ENCODE results near the gene APOOL. TPM values are rescaled to one million over a fixed set of nuclear protein-coding genes. Genes with fewer than 3 reads are reported as not detected.

APOOL gene
- total RNA-seq, 3 donors from 2014 or later: 11.1 to 21.2 (median 19.0) TPM

DNA sequence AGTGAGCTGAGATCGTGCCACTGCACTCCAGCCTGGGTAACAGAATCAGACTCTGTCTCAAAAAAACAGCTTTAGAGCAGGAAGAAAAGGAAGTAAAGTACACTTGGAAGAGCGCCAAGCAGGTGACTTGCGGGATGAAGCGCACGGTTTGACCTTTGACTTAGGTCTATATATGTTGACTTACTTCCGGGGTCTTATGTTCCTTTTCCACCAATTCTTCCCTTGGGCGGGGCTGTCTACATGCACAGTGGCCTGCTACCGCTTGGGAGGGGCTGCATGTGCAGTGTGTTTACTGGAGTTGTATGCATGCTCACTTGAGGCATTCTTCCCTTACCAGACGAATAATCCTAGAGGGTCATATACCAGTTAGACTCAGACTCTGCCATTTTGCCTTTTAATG, 108.6 kb downstream of the APOOL start:
- Mint-ChIP-seq H3K9me3 (no peaks in the 10 kb centered on the region), H3K4me3 (no peak overlapping the region), H3K36me3 (ENCODE audit: insufficient read depth) (no peaks in the 10 kb centered on the region), H3K4me1 (ENCODE audit: low read depth) (no peaks in the 10 kb centered on the region), H3K27me3 (ENCODE audit: low read depth) (no peaks in the 10 kb centered on the region)
- no peak for DNase-seq
- ATAC-seq: no peak

DNA sequence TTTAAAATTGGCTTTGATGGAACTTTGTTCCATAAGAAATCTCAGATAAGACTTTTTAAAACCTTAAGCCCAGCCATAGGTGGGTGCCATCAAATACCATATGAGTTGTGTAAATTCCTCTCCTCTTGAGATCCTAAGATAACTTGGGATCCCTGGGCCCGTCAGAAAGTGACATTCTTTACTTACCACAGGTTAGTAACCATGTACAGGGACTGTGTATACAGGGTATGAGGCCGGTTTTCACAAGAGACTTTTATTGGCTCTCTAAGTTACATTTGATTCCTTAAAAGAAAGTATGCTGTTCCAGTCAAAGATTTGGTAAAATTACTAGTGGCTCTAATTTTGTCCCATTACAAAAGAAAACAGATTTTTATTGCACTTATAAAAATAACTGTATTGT, 110.1 kb downstream of the APOOL start:
- Mint-ChIP-seq H3K4me1 (ENCODE audit: low read depth) (no peaks in the 10 kb centered on the region), H3K36me3 (ENCODE audit: insufficient read depth) (no peaks in the 10 kb centered on the region), H3K27me3 (ENCODE audit: low read depth) (no peaks in the 10 kb centered on the region), H3K4me3 (no peak overlapping the region), H3K9me3 (no peaks in the 10 kb centered on the region)
- ATAC-seq: no peak
- no peak for DNase-seq

- H3K4me1 Mint-ChIP-seq (ENCODE audit: low read depth): no peaks in the 10 kb centered on the region
- H3K4me3 Mint-ChIP-seq: no peak overlapping the region
- DNase-seq (no peak), ATAC-seq (no peak)
- no peaks in the 10 kb centered on the region for H3K27me3 Mint-ChIP-seq (ENCODE audit: low read depth)
- no peaks in the 10 kb centered on the region for H3K36me3 Mint-ChIP-seq (ENCODE audit: insufficient read depth)
- no peaks in the 10 kb centered on the region for H3K9me3 Mint-ChIP-seq
These were observed 110.5 kb downstream of the APOOL start for GRCh38 chrX:85114171-85114570.

DNA sequence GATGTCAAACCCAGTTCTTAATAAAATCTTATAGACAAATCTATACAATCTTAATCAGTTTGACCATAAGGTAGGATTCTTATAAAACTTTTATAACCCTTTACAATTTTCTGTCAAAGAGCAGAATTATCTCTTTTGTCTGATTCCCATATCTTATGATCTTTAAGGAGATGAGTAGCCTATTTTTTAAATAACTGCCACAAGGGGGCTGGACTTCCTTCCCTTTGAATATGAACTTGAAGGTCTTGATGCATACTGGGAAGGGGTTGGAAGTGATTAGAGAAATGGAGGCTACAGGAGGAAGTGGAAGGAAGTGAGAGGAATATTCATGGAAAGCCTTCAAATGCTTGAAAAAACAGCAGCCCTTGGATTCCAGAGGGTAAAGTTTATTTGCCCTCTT, 111.1 kb downstream of the APOOL start:
- no peaks in the 10 kb centered on the region for H3K4me1 Mint-ChIP-seq (ENCODE audit: low read depth)
- no peaks in the 10 kb centered on the region for H3K27me3 Mint-ChIP-seq (ENCODE audit: low read depth)
- H3K4me3 Mint-ChIP-seq: no peak overlapping the region
- no peaks in the 10 kb centered on the region for H3K36me3 Mint-ChIP-seq (ENCODE audit: insufficient read depth)
- no peaks in the 10 kb centered on the region for H3K9me3 Mint-ChIP-seq
- no peak for DNase-seq
- no peak for ATAC-seq

DNA sequence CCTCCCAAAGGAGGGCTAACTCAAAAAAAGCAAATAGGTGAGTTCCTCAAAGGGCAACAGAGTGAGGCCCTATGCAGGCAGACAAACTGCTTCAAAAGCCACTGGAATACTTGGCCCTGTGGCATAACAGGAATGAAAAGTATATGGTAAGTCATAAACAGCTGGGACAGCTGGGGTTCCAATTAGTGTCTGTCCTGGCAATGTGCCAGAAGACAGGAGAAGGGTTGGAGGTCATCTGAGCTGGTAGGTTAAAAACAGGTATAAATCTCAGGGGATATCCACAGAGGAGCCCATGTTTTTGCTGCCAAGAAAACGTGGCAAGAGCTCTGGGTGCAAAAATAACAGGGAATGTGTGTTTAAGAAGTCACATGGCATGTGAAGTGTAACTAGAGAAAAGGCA, 111.6 kb downstream of the APOOL start:
- no peak overlapping the region for H3K4me3 Mint-ChIP-seq

GRCh38 chrX:85136409-85136808, 132.7 kb downstream of the APOOL start:
- DNase-seq (no peak), ATAC-seq (no peak)
- no peaks in the 10 kb centered on the region for H3K9me3 Mint-ChIP-seq
- H3K4me1 Mint-ChIP-seq (ENCODE audit: low read depth): no peaks in the 10 kb centered on the region
- peaks cover 2% of the 10 kb centered on the region for H3K27me3 Mint-ChIP-seq (ENCODE audit: low read depth)
- no peak overlapping the region for H3K4me3 Mint-ChIP-seq
- no peaks in the 10 kb centered on the region for H3K36me3 Mint-ChIP-seq (ENCODE audit: insufficient read depth)

More for the DNA sequence above, 111.6 kb downstream of the APOOL start:
- DNase-seq (no peak), ATAC-seq (no peak)
- H3K27me3 Mint-ChIP-seq (ENCODE audit: low read depth): no peaks in the 10 kb centered on the region
- no peaks in the 10 kb centered on the region for H3K9me3 Mint-ChIP-seq
- no peaks in the 10 kb centered on the region for H3K4me1 Mint-ChIP-seq (ENCODE audit: low read depth)
- no peaks in the 10 kb centered on the region for H3K36me3 Mint-ChIP-seq (ENCODE audit: insufficient read depth)

GRCh38 chrX:85139422-85139821, 135.7 kb downstream of the APOOL start:
- DNase-seq (no peak), ATAC-seq (no peak)
- no peak overlapping the region for H3K4me3 Mint-ChIP-seq
- H3K4me1 Mint-ChIP-seq (ENCODE audit: low read depth): no peaks in the 10 kb centered on the region
- H3K36me3 Mint-ChIP-seq (ENCODE audit: insufficient read depth): no peaks in the 10 kb centered on the region
- H3K27me3 Mint-ChIP-seq (ENCODE audit: low read depth): no peaks in the 10 kb centered on the region
- no peaks in the 10 kb centered on the region for H3K9me3 Mint-ChIP-seq

- Mint-ChIP-seq H3K9me3 (no peaks in the 10 kb centered on the region), H3K27me3 (ENCODE audit: low read depth) (no peaks in the 10 kb centered on the region), H3K4me3 (no peak overlapping the region), H3K4me1 (ENCODE audit: low read depth) (no peaks in the 10 kb centered on the region), H3K36me3 (ENCODE audit: insufficient read depth) (no peaks in the 10 kb centered on the region)
- ATAC-seq (no peak), DNase-seq (no peak)
These were observed 137.3 kb downstream of the APOOL start for GRCh38 chrX:85140964-85141363.

Other genes starting within 250 kb of the APOOL start
- gene SATL1, start 239.9 kb downstream of the APOOL start, total RNA-seq: not detected
- under 1 TPM; 0.16 to 0.53 (median 0.35) TPM for gene ZNF711, start 240.1 kb downstream of the APOOL start, total RNA-seq

Data from activated T-cell treated with anti-CD3 and anti-CD28 coated beads, Interleukin-2, amount 50 U/mL, for 4 hours (primary cell).